ENCODE results near the gene HOXD10.

The HOXD10 gene

DNA sequence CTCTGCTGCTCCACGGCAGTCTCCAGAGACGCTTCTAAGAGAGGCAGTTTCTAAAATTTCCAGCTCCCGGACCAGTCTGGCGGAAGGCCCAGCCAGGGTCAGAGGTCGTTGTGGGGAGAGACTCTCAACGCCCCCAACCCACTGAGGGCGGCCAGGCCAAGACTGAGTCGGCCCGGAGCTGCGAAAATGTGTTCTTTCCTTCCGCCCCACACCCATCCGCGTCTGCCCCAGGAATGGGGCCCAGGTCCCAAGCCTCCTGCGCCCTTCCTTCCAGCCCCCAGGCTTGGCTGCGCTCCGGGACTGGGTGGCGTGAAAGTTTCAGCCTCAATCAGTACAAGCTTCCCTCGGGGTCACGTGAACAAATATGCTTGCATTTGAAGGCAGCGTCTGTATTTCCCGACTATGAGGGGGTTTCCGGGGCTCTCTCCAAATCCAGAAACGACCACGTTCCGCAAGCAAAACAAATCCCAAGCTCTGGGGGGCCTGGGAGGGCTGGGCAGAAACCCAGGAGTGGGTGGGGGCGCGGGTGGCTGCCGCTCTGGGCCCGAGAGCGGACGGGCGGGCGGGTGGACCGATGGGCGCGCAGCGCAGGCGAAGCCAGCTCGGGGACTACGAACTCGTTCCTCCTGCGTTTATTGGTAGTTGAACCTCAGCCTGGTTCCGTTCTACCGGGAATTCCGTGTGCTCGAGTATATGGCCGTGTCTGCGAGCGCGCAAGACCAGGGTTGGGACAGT, 43.8 kb downstream of the HOXD10 start:
- no peak for ATAC-seq

DNA sequence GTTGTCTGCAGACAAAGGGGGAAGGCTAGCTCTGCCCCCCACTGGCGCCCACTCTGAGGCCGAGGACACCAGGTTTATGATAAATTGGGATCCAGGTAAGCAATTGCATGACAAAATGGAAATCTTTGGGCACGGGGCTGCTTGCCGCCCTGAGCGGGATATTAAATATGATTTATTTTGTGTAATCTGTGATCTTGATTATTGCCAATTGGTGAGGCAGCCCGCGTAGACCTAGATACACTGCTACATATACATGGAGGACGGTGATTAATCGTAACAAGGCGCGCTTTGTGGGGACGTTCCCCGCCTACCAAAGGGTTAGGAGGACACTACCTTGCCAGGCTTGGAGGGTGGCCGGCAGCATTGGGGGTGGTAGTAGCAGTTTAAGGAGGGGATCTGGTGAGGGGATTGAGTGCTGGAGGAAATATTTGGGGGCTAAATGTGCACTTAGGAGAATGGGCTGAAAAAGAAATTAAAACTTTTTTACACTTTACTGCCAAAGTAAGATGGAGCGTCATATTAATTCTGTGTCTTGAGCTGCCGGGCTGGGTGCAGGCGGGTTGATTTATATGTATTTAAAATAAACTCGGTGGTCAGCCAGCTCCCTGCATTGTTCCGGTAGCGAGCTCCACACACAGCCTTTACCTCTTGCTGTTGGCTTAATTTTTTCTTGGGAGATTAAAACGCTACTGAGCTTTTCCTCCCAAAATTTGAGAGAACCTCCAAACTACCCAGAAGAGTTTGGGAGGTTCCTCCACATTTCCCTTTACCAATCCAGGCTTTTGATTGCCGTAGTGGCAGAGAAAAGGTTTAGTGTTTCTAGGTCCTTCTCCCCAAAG, 44.6 kb downstream of the HOXD10 start:
- no peak for ATAC-seq

More for the DNA sequence above, 43.8 kb downstream of the HOXD10 start:
- TF ChIP-seq ZNF565 (CRISPR knock-in tag; conservative IDR thresholded peaks at IDR 0.05; ENCODE audit: low read depth) (no peak), PPARA (CRISPR knock-in tag; IDR thresholded peaks at IDR 0.05; ENCODE audit: borderline replicate concordance) (no peak), ZFP30 (CRISPR knock-in tag; IDR thresholded peaks at IDR 0.05) (no peak), ZNF70 (CRISPR knock-in tag; IDR thresholded peaks at IDR 0.05) (no peak), BACH2 (CRISPR knock-in tag; IDR thresholded peaks at IDR 0.05; ENCODE audit: borderline replicate concordance) (no peak), ISL1 (CRISPR knock-in tag; IDR thresholded peaks at IDR 0.05) (no peak), SNAI2 (CRISPR knock-in tag; IDR thresholded peaks at IDR 0.05) (no peak), RARB (CRISPR knock-in tag; IDR thresholded peaks at IDR 0.05) (no peak), ARNTL (CRISPR knock-in tag; IDR thresholded peaks at IDR 0.05; ENCODE audit: borderline replicate concordance, low read depth) (no peak), CSDC2 (CRISPR knock-in tag; IDR thresholded peaks at IDR 0.05) (no peak), ESRRG (CRISPR knock-in tag; IDR thresholded peaks at IDR 0.05) (no peak), TCF4 (CRISPR knock-in tag; IDR thresholded peaks at IDR 0.05; ENCODE audit: borderline replicate concordance) (no peak), ZC3H10 (CRISPR knock-in tag; IDR thresholded peaks at IDR 0.05) (no peak), ZFP3 (CRISPR knock-in tag; IDR thresholded peaks at IDR 0.05) (no peak), ZNF8 (CRISPR knock-in tag; IDR thresholded peaks at IDR 0.05) (no peak), OSR1 (CRISPR knock-in tag; IDR thresholded peaks at IDR 0.05) (no peak)
- TF ChIP-seq, protein P1, sequence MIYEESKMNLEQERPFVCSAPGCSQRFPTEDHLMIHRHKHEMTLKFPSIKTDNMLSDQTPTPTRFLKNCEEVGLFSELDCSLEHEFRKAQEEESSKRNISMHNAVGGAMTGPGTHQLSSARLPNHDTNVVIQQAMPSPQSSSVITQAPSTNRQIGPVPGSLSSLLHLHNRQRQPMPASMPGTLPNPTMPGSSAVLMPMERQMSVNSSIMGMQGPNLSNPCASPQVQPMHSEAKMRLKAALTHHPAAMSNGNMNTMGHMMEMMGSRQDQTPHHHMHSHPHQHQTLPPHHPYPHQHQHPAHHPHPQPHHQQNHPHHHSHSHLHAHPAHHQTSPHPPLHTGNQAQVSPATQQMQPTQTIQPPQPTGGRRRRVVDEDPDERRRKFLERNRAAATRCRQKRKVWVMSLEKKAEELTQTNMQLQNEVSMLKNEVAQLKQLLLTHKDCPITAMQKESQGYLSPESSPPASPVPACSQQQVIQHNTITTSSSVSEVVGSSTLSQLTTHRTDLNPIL (CRISPR knock-in tag; IDR thresholded peaks at IDR 0.05; ENCODE audit: low read depth), result no peak
- TF ChIP-seq, protein P2, sequence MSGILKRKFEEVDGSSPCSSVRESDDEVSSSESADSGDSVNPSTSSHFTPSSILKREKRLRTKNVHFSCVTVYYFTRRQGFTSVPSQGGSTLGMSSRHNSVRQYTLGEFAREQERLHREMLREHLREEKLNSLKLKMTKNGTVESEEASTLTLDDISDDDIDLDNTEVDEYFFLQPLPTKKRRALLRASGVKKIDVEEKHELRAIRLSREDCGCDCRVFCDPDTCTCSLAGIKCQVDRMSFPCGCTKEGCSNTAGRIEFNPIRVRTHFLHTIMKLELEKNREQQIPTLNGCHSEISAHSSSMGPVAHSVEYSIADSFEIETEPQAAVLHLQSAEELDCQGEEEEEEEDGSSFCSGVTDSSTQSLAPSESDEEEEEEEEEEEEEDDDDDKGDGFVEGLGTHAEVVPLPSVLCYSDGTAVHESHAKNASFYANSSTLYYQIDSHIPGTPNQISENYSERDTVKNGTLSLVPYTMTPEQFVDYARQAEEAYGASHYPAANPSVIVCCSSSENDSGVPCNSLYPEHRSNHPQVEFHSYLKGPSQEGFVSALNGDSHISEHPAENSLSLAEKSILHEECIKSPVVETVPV (CRISPR knock-in tag; IDR thresholded peaks at IDR 0.05), result no peak
- TF ChIP-seq, protein P3, sequence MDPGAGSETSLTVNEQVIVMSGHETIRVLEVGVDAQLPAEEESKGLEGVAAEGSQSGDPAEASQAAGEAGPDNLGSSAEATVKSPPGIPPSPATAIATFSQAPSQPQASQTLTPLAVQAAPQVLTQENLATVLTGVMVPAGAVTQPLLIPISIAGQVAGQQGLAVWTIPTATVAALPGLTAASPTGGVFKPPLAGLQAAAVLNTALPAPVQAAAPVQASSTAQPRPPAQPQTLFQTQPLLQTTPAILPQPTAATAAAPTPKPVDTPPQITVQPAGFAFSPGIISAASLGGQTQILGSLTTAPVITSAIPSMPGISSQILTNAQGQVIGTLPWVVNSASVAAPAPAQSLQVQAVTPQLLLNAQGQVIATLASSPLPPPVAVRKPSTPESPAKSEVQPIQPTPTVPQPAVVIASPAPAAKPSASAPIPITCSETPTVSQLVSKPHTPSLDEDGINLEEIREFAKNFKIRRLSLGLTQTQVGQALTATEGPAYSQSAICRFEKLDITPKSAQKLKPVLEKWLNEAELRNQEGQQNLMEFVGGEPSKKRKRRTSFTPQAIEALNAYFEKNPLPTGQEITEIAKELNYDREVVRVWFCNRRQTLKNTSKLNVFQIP (CRISPR knock-in tag; IDR thresholded peaks at IDR 0.05; ENCODE audit: borderline replicate concordance, low read depth), result no peak
- TF ChIP-seq, protein P4, sequence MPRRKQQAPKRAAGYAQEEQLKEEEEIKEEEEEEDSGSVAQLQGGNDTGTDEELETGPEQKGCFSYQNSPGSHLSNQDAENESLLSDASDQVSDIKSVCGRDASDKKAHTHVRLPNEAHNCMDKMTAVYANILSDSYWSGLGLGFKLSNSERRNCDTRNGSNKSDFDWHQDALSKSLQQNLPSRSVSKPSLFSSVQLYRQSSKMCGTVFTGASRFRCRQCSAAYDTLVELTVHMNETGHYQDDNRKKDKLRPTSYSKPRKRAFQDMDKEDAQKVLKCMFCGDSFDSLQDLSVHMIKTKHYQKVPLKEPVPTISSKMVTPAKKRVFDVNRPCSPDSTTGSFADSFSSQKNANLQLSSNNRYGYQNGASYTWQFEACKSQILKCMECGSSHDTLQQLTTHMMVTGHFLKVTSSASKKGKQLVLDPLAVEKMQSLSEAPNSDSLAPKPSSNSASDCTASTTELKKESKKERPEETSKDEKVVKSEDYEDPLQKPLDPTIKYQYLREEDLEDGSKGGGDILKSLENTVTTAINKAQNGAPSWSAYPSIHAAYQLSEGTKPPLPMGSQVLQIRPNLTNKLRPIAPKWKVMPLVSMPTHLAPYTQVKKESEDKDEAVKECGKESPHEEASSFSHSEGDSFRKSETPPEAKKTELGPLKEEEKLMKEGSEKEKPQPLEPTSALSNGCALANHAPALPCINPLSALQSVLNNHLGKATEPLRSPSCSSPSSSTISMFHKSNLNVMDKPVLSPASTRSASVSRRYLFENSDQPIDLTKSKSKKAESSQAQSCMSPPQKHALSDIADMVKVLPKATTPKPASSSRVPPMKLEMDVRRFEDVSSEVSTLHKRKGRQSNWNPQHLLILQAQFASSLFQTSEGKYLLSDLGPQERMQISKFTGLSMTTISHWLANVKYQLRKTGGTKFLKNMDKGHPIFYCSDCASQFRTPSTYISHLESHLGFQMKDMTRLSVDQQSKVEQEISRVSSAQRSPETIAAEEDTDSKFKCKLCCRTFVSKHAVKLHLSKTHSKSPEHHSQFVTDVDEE (CRISPR knock-in tag; IDR thresholded peaks at IDR 0.05), result no peak

More for the DNA sequence above, 44.6 kb downstream of the HOXD10 start:
- TF ChIP-seq PPARA (CRISPR knock-in tag; IDR thresholded peaks at IDR 0.05; ENCODE audit: borderline replicate concordance) (no peak), ZFP30 (CRISPR knock-in tag; IDR thresholded peaks at IDR 0.05) (no peak), ZNF8 (CRISPR knock-in tag; IDR thresholded peaks at IDR 0.05) (no peak), BACH2 (CRISPR knock-in tag; IDR thresholded peaks at IDR 0.05; ENCODE audit: borderline replicate concordance) (no peak), ISL1 (CRISPR knock-in tag; IDR thresholded peaks at IDR 0.05) (no peak), GLIS3 (CRISPR knock-in tag; IDR thresholded peaks at IDR 0.05) (no peak)
- TF ChIP-seq, protein P1 (CRISPR knock-in tag; IDR thresholded peaks at IDR 0.05; ENCODE audit: low read depth), result no peak
